ENCODE measurements around the gene RNF44. TPM values are rescaled to one million over a fixed set of nuclear protein-coding genes. Genes with fewer than 3 reads are reported as not detected.

The RNF44 gene
- total RNA-seq, 2 experiments from 2014 or later: 61.2 to 164 TPM

GRCh38 chr5:176577312-176578176 is 40.3 kb upstream of the RNF44 start:
- Histone ChIP-seq H3K36me3 (ENCODE audit: insufficient read depth, low read length) (no peaks in the 10 kb centered on the region), H3K4me3 (ENCODE audit: low read depth, low read length, poor library complexity, severe bottlenecking) (no peak overlapping the region), H4K20me1 (ENCODE audit: insufficient read depth, low read length) (no peaks in the 10 kb centered on the region), H3K4me2 (ENCODE audit: low read length) (no peak overlapping the region), H3K79me2 (ENCODE audit: insufficient read depth, low read depth, low read length) (no peaks in the 10 kb centered on the region), H3K4me1 (ENCODE audit: insufficient read depth, low read length, poor library complexity, severe bottlenecking) (peaks cover 4% of the 10 kb centered on the region), H3K9me3 (ENCODE audit: low read length) (no peaks in the 10 kb centered on the region), H3K27ac (ENCODE audit: low read depth, low read length, poor library complexity, severe bottlenecking) (no peak overlapping the region), H3K9me2 (ENCODE audit: insufficient read depth, low read length) (no peaks in the 10 kb centered on the region), H2AFZ (ENCODE audit: low read length) (no peak overlapping the region)
- intact Hi-C loops (cut with micrococcal nuclease; ENCODE audit: unreplicated experiment): loop anchor here (1.0 to 10.0 kb wide), 2 partner anchors 161 to 853 kb away; partner anchors contain the start of gene CLTB
- BruUV-seq (replicated peaks): no TSS peak
- ChIA-PET CTCF (ENCODE audit: unreplicated experiment) (no interaction called here), POLR2A (no interaction called here)
- DNase-seq (ENCODE audit: low spot score): no peak
- no peak for TF ChIP-seq CTCF (conservative IDR thresholded peaks at IDR 0.05; ENCODE audit: low read length)

GRCh38 chr5:176575488-176576422 is 38.6 kb upstream of the RNF44 start:
- no peaks in the 10 kb centered on the region for H3K36me3 ChIP-seq (ENCODE audit: insufficient read depth, low read length)
- no peaks in the 10 kb centered on the region for H4K20me1 ChIP-seq (ENCODE audit: insufficient read depth, low read length)
- ChIA-PET POLR2A (interaction anchor here (0.5 kb wide), 1 partner anchor 237 kb away, joined by 3 read pairs; no protein-coding TSS in a partner anchor), CTCF (ENCODE audit: unreplicated experiment) (no interaction called here)
- H3K79me2 ChIP-seq (ENCODE audit: insufficient read depth, low read depth, low read length): no peaks in the 10 kb centered on the region
- no peak overlapping the region for H3K4me3 ChIP-seq (ENCODE audit: low read depth, low read length, poor library complexity, severe bottlenecking)
- no peak overlapping the region for H2AFZ ChIP-seq (ENCODE audit: low read length)
- H3K4me1 ChIP-seq (ENCODE audit: insufficient read depth, low read length, poor library complexity, severe bottlenecking): peaks cover 4% of the 10 kb centered on the region
- no peak overlapping the region for H3K4me2 ChIP-seq (ENCODE audit: low read length)
- H3K27ac ChIP-seq (ENCODE audit: low read depth, low read length, poor library complexity, severe bottlenecking): no peak overlapping the region
- H3K9me2 ChIP-seq (ENCODE audit: insufficient read depth, low read length): no peaks in the 10 kb centered on the region
- no peaks in the 10 kb centered on the region for H3K9me3 ChIP-seq (ENCODE audit: low read length)
- DNase-seq (ENCODE audit: low spot score): no peak
- intact Hi-C loops (cut with micrococcal nuclease; ENCODE audit: unreplicated experiment): loop anchor here (10.0 kb wide), 1 partner anchor 851 kb away; no protein-coding TSS in a partner anchor
- BruUV-seq (replicated peaks): no TSS peak
- TF ChIP-seq EZH2phosphoT487 (IDR thresholded peaks at IDR 0.05; ENCODE audit: borderline replicate concordance, low read depth, low read length): no peak
- no peak for TF ChIP-seq CTCF (conservative IDR thresholded peaks at IDR 0.05; ENCODE audit: low read length)
